Muscle of back (tissue), 11 donors: ENCODE results near the gene PROCR. TPM values are rescaled to one million over a fixed set of nuclear protein-coding genes. Genes with fewer than 3 reads are reported as not detected.
"Not testable (repeated sequence)": the region's sequence is repeated elsewhere in the genome, so short reads cannot be mapped to it uniquely, and the experiment has no call there.

Source experiments
- DNase-seq, 3 donors: peaks; one replicate each; pipeline versions ENCODE4 v3.0.0 to v3.0.0-alpha.2; 2013
- polyA plus RNA-seq, 10 donors: library from polyadenylated mRNA; unstranded; fragments of 120-200 nt; gene quantifications; one replicate each; pipeline ENCODE4 v1.2.1, GENCODE V29; 2013; ENCODE audit not compliant: insufficient read length in 10 of 10

Gene PROCR
- polyA plus RNA-seq, 10 donors = 37.4 to 58.1 (median 46.2) TPM

GRCh38 chr20:35191419-35192117, 19.7 kb downstream of the PROCR start:
- DNase-seq = no peak

- DNase-seq = no peak
These were observed 20.4 kb downstream of the PROCR start for GRCh38 chr20:35192118-35192872.

GRCh38 chr20:35193031-35193791, 21.3 kb downstream of the PROCR start:
- DNase-seq = not testable (repeated sequence)

- DNase-seq = no peak
These were observed 24.4 kb downstream of the PROCR start for GRCh38 chr20:35196313-35196712.

GRCh38 chr20:35199740-35200139, 27.9 kb downstream of the PROCR start:
- DNase-seq = no peak

- peak in 1 of 3 donors; percentile 24 for DNase-seq
These were observed 28.4 kb downstream of the PROCR start for GRCh38 chr20:35200267-35200666.

- DNase-seq = not testable (repeated sequence)
These were observed 29.6 kb downstream of the PROCR start for GRCh38 chr20:35201467-35201866.

GRCh38 chr20:35206802-35207201, 34.9 kb downstream of the PROCR start:
- no peak for DNase-seq

- DNase-seq = peak; percentile 68 to 89 (median 82)
These were observed 36.2 kb downstream of the PROCR start for GRCh38 chr20:35207950-35208611.

- DNase-seq = peak in 1 of 3 donors; percentile 67
These were observed 43.4 kb downstream of the PROCR start for GRCh38 chr20:35215066-35215956.

- DNase-seq = no peak
These were observed 44.7 kb downstream of the PROCR start for GRCh38 chr20:35216541-35216940.

GRCh38 chr20:35223941-35224340, 52.1 kb downstream of the PROCR start:
- no peak for DNase-seq

GRCh38 chr20:35224536-35224935, 52.7 kb downstream of the PROCR start:
- DNase-seq = no peak

GRCh38 chr20:35225319-35226125, 53.6 kb downstream of the PROCR start:
- no peak for DNase-seq

- DNase-seq = no peak
These were observed 54.4 kb downstream of the PROCR start, which contains the start of gene MMP24 for GRCh38 chr20:35226126-35226883. Gene MMP24 (plus strand): TSS chr20:35226690. CDS start chr20:35226739, 49 bp downstream.
